AG04450 (cell line): ENCODE results near the gene NCOA3. TPM values are rescaled to one million over a fixed set of nuclear protein-coding genes. Genes with fewer than 3 reads are reported as not detected.

Source experiments
- polyA plus RNA-seq: library from polyadenylated mRNA; depleted of rRNA; stranded (reverse); fragments of >200 nt; gene quantifications from 2 replicates; pipeline ENCODE4 v1.2.3, GENCODE V29; 2011; rRNA removed
- small RNA-seq: library from RNA; depleted of rRNA; stranded (forward); fragments of <200 nt; gene quantifications from one replicate; pipeline ENCODE3, GENCODE V24; 2012; ENCODE audit warnings: low read depth; ENCODE audit not compliant: insufficient read length

Gene NCOA3
- polyA plus RNA-seq, 1 experiment = 25.4 TPM

Small RNA genes lying within 50 kb of the gene (small RNA-seq; reads per million reads assigned to genes)
- gene RNU6-497P = not detected
- not detected for gene RNU6-563P

Other genes starting within 250 kb of the NCOA3 start
- 20.3 and 23.1 TPM in 2 replicates for gene ZMYND8, start 145.2 kb upstream of the NCOA3 start, polyA plus RNA-seq